HG03064 (cell line): ENCODE measurements around the gene CCDC18.
"Not testable (repeated sequence)": the region's sequence is repeated elsewhere in the genome, so short reads cannot be mapped to it uniquely, and the experiment has no call there.

Source experiments
- ATAC-seq: cut with Tn5 transposase; IDR thresholded peaks from one replicate; pipeline ENCODE4 v1.9.1; 2021; ENCODE audit warnings: low read depth; ENCODE audit not compliant: unreplicated experiment

The CCDC18 gene, protein sequence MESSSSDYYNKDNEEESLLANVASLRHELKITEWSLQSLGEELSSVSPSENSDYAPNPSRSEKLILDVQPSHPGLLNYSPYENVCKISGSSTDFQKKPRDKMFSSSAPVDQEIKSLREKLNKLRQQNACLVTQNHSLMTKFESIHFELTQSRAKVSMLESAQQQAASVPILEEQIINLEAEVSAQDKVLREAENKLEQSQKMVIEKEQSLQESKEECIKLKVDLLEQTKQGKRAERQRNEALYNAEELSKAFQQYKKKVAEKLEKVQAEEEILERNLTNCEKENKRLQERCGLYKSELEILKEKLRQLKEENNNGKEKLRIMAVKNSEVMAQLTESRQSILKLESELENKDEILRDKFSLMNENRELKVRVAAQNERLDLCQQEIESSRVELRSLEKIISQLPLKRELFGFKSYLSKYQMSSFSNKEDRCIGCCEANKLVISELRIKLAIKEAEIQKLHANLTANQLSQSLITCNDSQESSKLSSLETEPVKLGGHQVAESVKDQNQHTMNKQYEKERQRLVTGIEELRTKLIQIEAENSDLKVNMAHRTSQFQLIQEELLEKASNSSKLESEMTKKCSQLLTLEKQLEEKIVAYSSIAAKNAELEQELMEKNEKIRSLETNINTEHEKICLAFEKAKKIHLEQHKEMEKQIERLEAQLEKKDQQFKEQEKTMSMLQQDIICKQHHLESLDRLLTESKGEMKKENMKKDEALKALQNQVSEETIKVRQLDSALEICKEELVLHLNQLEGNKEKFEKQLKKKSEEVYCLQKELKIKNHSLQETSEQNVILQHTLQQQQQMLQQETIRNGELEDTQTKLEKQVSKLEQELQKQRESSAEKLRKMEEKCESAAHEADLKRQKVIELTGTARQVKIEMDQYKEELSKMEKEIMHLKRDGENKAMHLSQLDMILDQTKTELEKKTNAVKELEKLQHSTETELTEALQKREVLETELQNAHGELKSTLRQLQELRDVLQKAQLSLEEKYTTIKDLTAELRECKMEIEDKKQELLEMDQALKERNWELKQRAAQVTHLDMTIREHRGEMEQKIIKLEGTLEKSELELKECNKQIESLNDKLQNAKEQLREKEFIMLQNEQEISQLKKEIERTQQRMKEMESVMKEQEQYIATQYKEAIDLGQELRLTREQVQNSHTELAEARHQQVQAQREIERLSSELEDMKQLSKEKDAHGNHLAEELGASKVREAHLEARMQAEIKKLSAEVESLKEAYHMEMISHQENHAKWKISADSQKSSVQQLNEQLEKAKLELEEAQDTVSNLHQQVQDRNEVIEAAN (N-terminal part only)

DNA sequence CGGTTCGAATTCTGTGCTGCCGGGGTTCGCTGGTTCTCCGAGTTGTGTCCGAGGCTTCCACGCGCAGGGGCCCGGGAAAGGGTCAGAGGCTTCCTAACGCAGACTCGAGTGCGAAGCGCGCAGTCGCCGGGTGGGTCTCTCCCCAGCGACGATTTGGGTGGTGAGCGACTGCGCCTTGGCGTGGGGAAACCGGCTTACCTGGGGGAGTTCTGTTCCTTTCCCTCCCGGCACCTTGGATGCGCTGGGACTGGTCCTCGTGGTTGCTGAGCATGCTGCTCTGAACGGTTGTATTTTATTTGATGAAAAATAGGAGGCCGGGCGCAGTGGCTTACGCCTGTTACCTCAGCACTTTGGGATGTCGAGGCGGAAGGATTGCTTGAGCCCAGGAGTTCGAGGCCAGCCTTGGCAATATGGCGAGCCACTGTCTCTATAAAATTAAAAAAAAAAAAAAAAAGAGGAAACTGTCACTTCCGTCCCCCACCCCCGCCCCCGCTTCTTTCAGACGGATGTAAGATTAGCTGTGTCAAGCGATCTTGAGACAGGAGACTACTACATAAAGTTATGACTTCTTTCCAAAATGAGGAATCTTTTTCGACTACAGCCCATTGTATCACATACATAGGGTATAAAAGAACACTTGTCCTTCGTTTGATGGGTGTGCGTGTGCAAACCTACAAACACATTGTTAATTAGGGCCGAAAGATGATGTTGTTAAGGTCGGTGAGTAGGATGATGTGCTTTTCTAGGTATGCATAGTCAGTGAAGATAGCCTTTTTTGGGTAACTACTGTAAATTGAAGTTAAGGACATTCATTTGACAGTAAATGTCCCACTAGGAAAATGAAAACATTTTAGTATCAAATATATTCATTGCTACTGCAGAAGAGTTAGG lies at the start of gene CCDC18:
CCDC18 (plus strand) TSS at position 2 of the 891 bp plus-strand sequence. CDS start 2,638 bp downstream, outside the sequence.
- peak; percentile 11 for ATAC-seq

- no peak for ATAC-seq
Observed at GRCh38 chr1:93132638-93133037, 47.9 kb upstream of the CCDC18 start.

DNA sequence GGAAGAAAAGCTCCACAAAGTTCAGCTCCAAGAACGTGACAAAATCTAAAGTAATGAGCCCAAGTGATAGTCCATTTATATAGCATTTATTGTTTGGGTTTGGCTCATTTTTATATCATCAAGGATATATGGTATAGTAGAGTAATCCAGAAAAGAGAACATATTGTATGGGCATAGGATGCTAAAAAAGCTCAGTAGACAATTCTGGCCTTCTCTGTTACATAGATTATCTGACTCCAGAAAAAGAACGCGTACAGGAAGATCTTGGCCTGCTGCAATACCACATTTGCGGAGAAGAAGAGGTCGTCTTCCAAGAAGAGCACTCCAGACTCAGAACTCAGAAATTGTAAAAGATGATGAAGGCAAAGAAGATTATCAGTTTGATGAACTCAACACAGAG lies 44.1 kb upstream of the CCDC18 start:
- no peak for ATAC-seq

DNA sequence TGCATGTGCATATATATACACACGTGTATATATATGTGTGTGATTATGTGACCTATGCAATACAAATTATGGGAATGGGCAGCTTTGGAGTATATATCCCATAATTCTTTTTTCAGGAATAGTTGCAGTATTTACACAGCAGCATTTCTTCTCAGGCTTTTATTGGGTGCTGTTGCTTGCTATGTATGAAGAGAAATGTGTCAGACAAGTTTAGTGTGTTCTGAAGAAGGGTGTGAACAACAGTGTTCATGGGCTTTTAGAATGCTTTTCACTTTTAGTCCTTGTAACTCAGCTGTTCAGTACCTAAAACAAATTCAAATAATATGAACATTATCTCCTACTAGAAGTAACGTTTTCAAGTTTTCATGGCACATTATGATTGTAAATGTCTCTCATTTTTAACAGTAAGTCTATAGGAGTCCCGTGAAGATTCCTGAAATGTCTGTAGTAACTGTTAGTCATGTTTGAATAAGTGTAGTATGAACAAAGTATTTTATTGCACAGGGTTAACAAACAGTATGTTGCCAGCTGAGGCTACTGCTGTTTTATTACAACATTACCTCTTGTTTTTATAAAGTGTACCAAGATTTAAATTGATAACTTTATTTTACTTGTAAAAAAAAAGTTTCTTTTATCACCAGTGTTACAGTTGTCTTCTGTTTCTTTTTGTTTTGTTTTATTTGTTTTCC lies 42.8 kb upstream of the CCDC18 start:
- no peak for ATAC-seq

DNA sequence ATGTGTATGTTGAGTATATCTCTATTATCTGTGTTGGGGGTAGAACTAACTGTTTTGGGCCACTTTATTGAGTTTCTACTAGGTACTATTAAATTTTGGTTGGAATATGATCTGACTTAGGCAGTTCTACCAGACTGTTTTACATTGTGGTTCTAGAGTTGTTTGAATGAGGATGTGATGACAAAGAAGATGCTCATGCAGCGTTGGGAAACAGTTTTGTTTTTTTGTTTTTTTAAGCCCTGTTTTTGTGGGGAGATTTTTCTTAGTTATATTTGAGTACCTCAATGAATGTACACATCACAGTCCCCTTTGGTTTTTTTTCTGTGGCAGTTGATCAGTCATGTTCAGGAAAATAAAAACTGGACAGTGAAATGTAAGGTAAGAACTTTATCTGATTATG lies 40.4 kb upstream of the CCDC18 start:
- ATAC-seq: no peak

- no peak for ATAC-seq
Observed at GRCh38 chr1:93142161-93142560, 38.4 kb upstream of the CCDC18 start.

- ATAC-seq: no peak
Observed at GRCh38 chr1:93143136-93143535, 37.4 kb upstream of the CCDC18 start.

GRCh38 chr1:93143769-93144168 lies 36.8 kb upstream of the CCDC18 start:
- ATAC-seq: no peak

DNA sequence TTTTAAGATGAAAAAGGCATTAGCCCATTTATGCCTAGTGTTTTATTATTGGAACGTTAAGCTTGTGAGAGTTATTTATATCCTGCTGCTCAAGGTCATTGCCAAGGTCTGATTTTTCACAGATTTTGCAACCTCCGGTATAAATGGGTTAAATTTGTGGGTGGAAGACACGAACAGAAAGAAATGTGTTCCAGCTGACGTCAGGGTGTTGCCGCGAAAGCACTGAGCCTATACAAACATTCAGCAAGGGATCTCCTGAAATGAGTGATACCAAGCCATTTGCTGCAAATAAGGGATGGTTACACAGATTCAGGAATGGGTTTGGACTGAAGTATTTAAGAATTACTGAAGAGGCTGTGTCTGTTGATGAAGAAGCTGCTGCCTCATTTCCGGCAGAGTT lies 32.5 kb upstream of the CCDC18 start:
- no peak for ATAC-seq

- no peak for ATAC-seq
Observed at GRCh38 chr1:93150729-93151128, 29.8 kb upstream of the CCDC18 start.

GRCh38 chr1:93151474-93151873 lies 29.1 kb upstream of the CCDC18 start:
- ATAC-seq: no peak

DNA sequence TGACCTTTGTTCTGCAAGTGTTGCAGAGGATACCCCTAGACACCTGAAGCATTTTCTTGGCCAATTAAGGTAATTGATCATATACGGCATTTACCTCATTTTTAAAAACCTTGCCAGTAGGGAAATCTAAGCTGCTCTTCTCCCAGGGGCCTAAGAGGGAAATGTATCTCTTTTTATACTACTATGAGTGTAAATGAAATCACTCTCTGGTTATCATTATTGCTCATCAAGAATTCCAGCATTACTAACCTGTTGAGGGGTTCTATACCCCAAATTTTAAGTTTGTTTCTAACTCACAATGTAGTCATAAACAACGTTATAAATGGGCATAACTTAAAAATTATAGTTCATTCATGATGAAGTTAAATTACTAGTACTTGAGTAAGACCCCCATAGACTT lies 27.7 kb upstream of the CCDC18 start:
- no peak for ATAC-seq

DNA sequence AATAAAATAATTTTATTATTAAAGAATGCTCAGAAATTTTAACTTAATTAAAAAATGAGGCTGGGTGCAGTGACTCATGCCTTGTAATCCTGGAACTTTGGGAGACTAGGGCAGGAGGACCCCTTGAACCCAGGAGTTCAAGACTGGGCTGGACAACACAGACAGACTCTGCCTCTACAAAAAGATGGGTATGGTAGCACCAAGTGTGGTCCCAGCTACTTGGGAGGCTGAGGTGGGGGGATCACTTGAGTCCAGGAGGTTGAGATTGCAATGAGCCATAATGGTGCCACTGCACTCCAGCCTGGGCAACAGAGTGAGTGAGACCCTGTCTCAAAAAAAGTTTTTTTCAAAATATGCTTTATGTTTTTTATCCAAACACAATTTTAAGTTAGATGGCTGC lies 25.6 kb upstream of the CCDC18 start:
- no peak for ATAC-seq

DNA sequence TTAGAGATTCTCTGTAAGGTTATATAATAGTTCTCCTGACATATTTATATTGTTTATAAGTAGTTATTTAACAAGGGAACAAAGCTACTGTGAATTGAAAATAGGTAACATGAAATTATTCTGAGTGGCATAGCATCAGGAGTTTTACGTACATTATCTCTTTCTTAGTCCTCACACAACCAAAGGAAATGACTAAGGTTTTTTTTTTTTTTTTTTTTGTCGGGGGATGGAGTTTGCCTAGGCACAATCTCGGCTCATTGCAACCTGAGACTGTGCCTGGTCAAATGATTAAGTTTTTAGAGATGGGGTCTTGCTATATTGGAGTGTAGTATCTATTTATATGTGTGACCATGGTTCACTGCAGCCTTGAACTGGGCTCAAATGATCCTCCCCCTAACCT lies 25.2 kb upstream of the CCDC18 start:
- no peak for ATAC-seq

DNA sequence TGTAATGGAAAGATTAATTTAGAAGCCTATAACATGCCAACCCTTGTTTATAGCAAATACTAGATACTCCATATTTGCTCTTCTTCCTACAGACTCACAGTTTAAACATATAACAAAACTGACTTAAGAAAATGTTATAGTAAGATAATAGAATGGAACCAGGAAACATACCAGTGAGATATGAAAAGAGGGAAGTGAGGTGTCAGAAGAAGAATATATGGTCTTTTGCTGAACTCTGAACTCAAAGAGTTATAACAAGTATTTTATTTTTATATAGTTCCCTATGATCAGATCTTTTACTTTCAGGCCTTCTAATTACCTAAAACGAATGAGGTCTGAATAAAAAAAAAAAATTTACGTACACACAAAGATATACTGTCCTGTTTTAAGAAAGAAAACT lies 21.2 kb upstream of the CCDC18 start:
- no peak for ATAC-seq

- not testable (repeated sequence) for ATAC-seq
Observed at GRCh38 chr1:93163314-93163713, 17.2 kb upstream of the CCDC18 start.

GRCh38 chr1:93164816-93165215 lies 15.7 kb upstream of the CCDC18 start:
- ATAC-seq: no peak

- ATAC-seq: not testable (repeated sequence)
Observed at GRCh38 chr1:93165895-93166294, 14.6 kb upstream of the CCDC18 start.

- no peak for ATAC-seq
Observed at GRCh38 chr1:93167006-93167405, 13.5 kb upstream of the CCDC18 start.
